H9 (cell line): ENCODE data around the gene SLC25A43. TPM values are rescaled to one million over a fixed set of nuclear protein-coding genes. Genes with fewer than 3 reads are reported as not detected.

Experiments
- DNase-seq: peaks from one replicate; pipeline ENCODE4 v3.0.0-alpha.2; 2017
- H2AFZ ChIP-seq: one replicate; pipeline ENCODE4 v1.6.1; 2013; ENCODE audit warnings: mild to moderate bottlenecking, low read length, control low read depth, moderate library complexity
- H2AK5ac ChIP-seq: 2 replicates; pipeline ENCODE4 v1.6.1; 2013; ENCODE audit warnings: low read length, control low read depth, mixed read lengths; ENCODE audit not compliant: insufficient read length
- H2BK120ac ChIP-seq: one replicate; pipeline ENCODE4 v1.6.1; 2013; ENCODE audit warnings: low read depth, mild to moderate bottlenecking, low read length, control low read depth, inconsistent platforms; ENCODE audit not compliant: poor library complexity, severe bottlenecking
- H2BK12ac ChIP-seq: 2 replicates; pipeline ENCODE4 v1.6.1; 2013; ENCODE audit warnings: low read length, control low read depth, mixed read lengths, low read depth; ENCODE audit not compliant: insufficient read length
- H2BK15ac ChIP-seq: 2 replicates; pipeline ENCODE4 v1.6.1; 2013; ENCODE audit warnings: low read depth, low read length, control low read depth
- H2BK20ac ChIP-seq: one replicate; pipeline ENCODE4 v1.6.1; 2013; ENCODE audit warnings: low read depth, mild to moderate bottlenecking, low read length, control low read depth, inconsistent platforms; ENCODE audit not compliant: poor library complexity, severe bottlenecking
- H2BK5ac ChIP-seq: 2 replicates; pipeline ENCODE4 v1.6.1; 2013; ENCODE audit warnings: low read length, control low read depth, mixed read lengths; ENCODE audit not compliant: insufficient read length
- H3K14ac ChIP-seq: 2 replicates; pipeline ENCODE4 v1.6.1; 2013; ENCODE audit warnings: low read length, control low read depth; ENCODE audit not compliant: insufficient read depth
- H3K18ac ChIP-seq: 2 replicates; pipeline ENCODE4 v1.6.1; 2013; ENCODE audit warnings: low read depth, mild to moderate bottlenecking, mixed read lengths, low read length, control low read depth; ENCODE audit not compliant: insufficient read length
- H3K23ac ChIP-seq: 2 replicates; pipeline ENCODE4 v1.6.1; 2013; ENCODE audit warnings: low read length, control low read depth, mixed read lengths, low read depth; ENCODE audit not compliant: insufficient read length
- H3K23me2 ChIP-seq: 2 replicates; pipeline ENCODE4 v1.6.1; 2013; ENCODE audit warnings: low read depth, mild to moderate bottlenecking, mixed read lengths, low read length, control low read depth; ENCODE audit not compliant: insufficient read length, poor library complexity, severe bottlenecking
- H3K27ac ChIP-seq: 2 replicates; pipeline ENCODE4 v1.5.1; 2013; ENCODE audit warnings: low read length, control low read depth, mixed read lengths, low read depth; ENCODE audit not compliant: insufficient read length
- H3K27me3 ChIP-seq: 2 replicates; pipeline ENCODE4 v1.6.1; 2013; ENCODE audit warnings: low read length, control low read depth, inconsistent platforms; ENCODE audit not compliant: insufficient read depth
- H3K4ac ChIP-seq: 2 replicates; pipeline ENCODE4 v1.6.1; 2013; ENCODE audit warnings: low read depth, mild to moderate bottlenecking, control low read depth, inconsistent platforms, low read length, moderate library complexity
- H3K4me1 ChIP-seq: 2 replicates; pipeline ENCODE4 v1.6.1; 2013; ENCODE audit warnings: low read length, control low read depth, inconsistent platforms; ENCODE audit not compliant: insufficient read depth
- H3K4me2 ChIP-seq: 2 replicates; pipeline ENCODE4 v1.6.1; 2013; ENCODE audit warnings: low read length, control low read depth, mixed read lengths; ENCODE audit not compliant: insufficient read length, insufficient read depth
- H3K56ac ChIP-seq: 2 replicates; pipeline ENCODE4 v1.6.1; 2013; ENCODE audit warnings: low read depth, mild to moderate bottlenecking, mixed read lengths, low read length, control low read depth; ENCODE audit not compliant: insufficient read length
- H3K79me1 ChIP-seq: 2 replicates; pipeline ENCODE4 v1.6.1; 2013; ENCODE audit warnings: low read depth, mild to moderate bottlenecking, moderate library complexity, low read length, control low read depth, inconsistent platforms; ENCODE audit not compliant: insufficient read depth, poor library complexity, severe bottlenecking
- H3K79me2 ChIP-seq: 2 replicates; pipeline ENCODE4 v1.6.1; 2013; ENCODE audit warnings: low read length, control low read depth, inconsistent platforms; ENCODE audit not compliant: insufficient read depth
- H3K9ac ChIP-seq: 2 replicates; pipeline ENCODE4 v1.6.1; 2013; ENCODE audit warnings: low read length, control low read depth, mixed read lengths; ENCODE audit not compliant: insufficient read length; ENCODE audit errors: extremely low read depth
- H3K9me3 ChIP-seq: one replicate; pipeline ENCODE4 v1.6.1; 2013; ENCODE audit warnings: low read depth, low read length, inconsistent platforms; ENCODE audit not compliant: control insufficient read depth
- H3T11ph ChIP-seq: one replicate; pipeline ENCODE4 v1.6.1; 2013; ENCODE audit warnings: mild to moderate bottlenecking, low read length, control low read depth, inconsistent platforms
- H4K20me1 ChIP-seq: one replicate; pipeline ENCODE4 v1.6.1; 2013; ENCODE audit not compliant: control insufficient read depth, insufficient read length, insufficient read depth
- H4K5ac ChIP-seq: 2 replicates; pipeline ENCODE4 v1.6.1; 2013; ENCODE audit warnings: low read depth, mild to moderate bottlenecking, mixed read lengths, low read length, control low read depth; ENCODE audit not compliant: insufficient read length
- H4K8ac ChIP-seq: replicated peaks from 2 replicates; pipeline ENCODE4 v1.6.1; 2013; ENCODE audit warnings: low read length, control low read depth, mixed read lengths, low read depth; ENCODE audit not compliant: insufficient read length
- H4K91ac ChIP-seq: 2 replicates; pipeline ENCODE4 v1.6.1; 2013; ENCODE audit warnings: low read depth, mild to moderate bottlenecking, moderate library complexity, mixed read lengths, low read length, control low read depth; ENCODE audit not compliant: insufficient read length
- H3K27ac Mint-ChIP-seq, 3 experiments: 2 replicates in 2 of 3; 3 replicates in 1 of 3; pipeline ENCODE4 v1.8.0; 2020 to 2021; ENCODE audit warnings: mixed read lengths in 3 of 3, mild to moderate bottlenecking in 1 of 3, moderate library complexity in 1 of 3
- H3K27me3 Mint-ChIP-seq: 2 replicates; pipeline ENCODE4 v1.8.0; 2021; ENCODE audit warnings: low read depth, mild to moderate bottlenecking, moderate library complexity, mixed read lengths
- H3K36me3 Mint-ChIP-seq, 3 experiments: 2 replicates in 2 of 3; 3 replicates in 1 of 3; pipeline ENCODE4 v1.8.0; 2020 to 2021; ENCODE audit warnings: low read depth in 3 of 3, mixed read lengths in 3 of 3; ENCODE audit not compliant: insufficient read depth in 1 of 3
- H3K4me1 Mint-ChIP-seq, 2 experiments: 2 replicates each; pipeline ENCODE4 v1.8.0; 2020; ENCODE audit warnings: mixed read lengths in 2 of 2
- H3K4me3 Mint-ChIP-seq, 2 experiments: 2 replicates in 1 of 2; 3 replicates in 1 of 2; pipeline ENCODE4 v1.8.0; 2020 to 2021; ENCODE audit warnings: mild to moderate bottlenecking in 2 of 2, mixed read lengths in 2 of 2, moderate library complexity in 1 of 2
- H3K9me3 Mint-ChIP-seq, 2 experiments: 2 replicates in 1 of 2; 3 replicates in 1 of 2; pipeline ENCODE4 v1.8.0; 2020; ENCODE audit warnings: mild to moderate bottlenecking in 2 of 2, mixed read lengths in 2 of 2, moderate library complexity in 1 of 2
- WGBS: extraction: QIAGEN DNeasy Blood & Tissue Kit; methylation state at CpG from one replicate; pipeline ENCODE4 v1.1.7; 2013; ENCODE audit warnings: missing lambda C conversion rate, low lambda C conversion rate, mixed read lengths; ENCODE audit not compliant: insufficient read length; ENCODE audit errors: extremely low coverage; 5-methylcytosine and 5-hydroxymethylcytosine counted together
- total RNA-seq: library from RNA; stranded (reverse); gene quantifications from 2 replicates; pipeline ENCODE4 v1.2.1, GENCODE V29; 2021
- TF ChIP-seq, protein P1 (sequence below): fragments of 200-600 bp; sonication (generic); conservative IDR thresholded peaks from 3 replicates; pipeline ENCODE4 v1.8.0; 2021; ENCODE audit warnings: antibody characterized with exemption, mild to moderate bottlenecking

SLC25A43 gene
- total RNA-seq, 1 experiment from 2014 or later = 3.7 TPM

DNA sequence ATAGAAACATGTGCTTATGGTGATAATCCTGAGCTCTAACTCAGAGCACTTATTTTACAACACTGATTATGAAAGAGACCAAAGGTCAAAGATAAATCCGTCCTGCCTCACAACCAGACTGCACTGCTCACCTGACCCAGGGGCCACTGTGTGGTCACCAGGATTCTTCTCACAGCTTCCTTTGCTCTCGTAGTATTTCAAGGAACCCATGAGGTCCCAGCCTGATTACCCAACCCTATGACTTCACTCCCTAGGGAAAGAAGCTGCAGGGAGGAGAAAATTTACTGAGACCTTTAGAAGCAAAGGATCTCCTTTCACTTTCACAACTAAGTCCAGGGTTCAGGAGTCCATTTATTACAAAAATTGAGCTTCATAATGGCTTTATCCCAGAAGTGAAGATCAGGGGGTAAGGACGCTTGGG, 78.7 kb downstream of the SLC25A43 start:
- Histone ChIP-seq H2BK20ac (no peak overlapping the region), H3K56ac (no peak overlapping the region), H4K20me1 (no peaks in the 10 kb centered on the region), H3K23me2 (peaks cover 2% of the 10 kb centered on the region), H4K8ac (no peak overlapping the region), H2BK12ac (no peak overlapping the region), H2AFZ (no peak overlapping the region), H3K27ac (no peak overlapping the region), H4K5ac (no peak overlapping the region), H3K4me2 (no peak overlapping the region), H3K4me1 (no peaks in the 10 kb centered on the region), H3K4ac (no peak overlapping the region), H2BK5ac (no peak overlapping the region), H3K18ac (no peak overlapping the region), H3K9ac (no peak overlapping the region), H3K79me2 (no peaks in the 10 kb centered on the region), H2BK15ac (no peak overlapping the region), H3T11ph (no peak overlapping the region), H2BK120ac (no peak overlapping the region), H2AK5ac (no peak overlapping the region), H3K79me1 (no peaks in the 10 kb centered on the region), H3K14ac (no peak overlapping the region), H3K9me3 (peaks cover 20% of the 10 kb centered on the region), H3K23ac (no peak overlapping the region), H4K91ac (no peak overlapping the region), H3K27me3 (no peaks in the 10 kb centered on the region)
- H3K27ac Mint-ChIP-seq = no peak overlapping the region
- peaks cover 13% of the 10 kb centered on the region for H3K27me3 Mint-ChIP-seq
- peaks cover 0 to 5% (median 0%) of the 10 kb centered on the region in 3 experiments; a peak in 1 of 7 replicates for H3K36me3 Mint-ChIP-seq
- H3K9me3 Mint-ChIP-seq = peaks cover 58 to 62% of the 10 kb centered on the region in 2 experiments
- no peak overlapping the region for H3K4me3 Mint-ChIP-seq
- 0 out of 4 replicates have a peak, but pooled peaks cover 0 to 2% of the 10 kb centered on the region in 2 experiments for H3K4me1 Mint-ChIP-seq
- no CpG with 5 or more reads among the region's 3 CpGs for WGBS
- TF ChIP-seq, protein P1, sequence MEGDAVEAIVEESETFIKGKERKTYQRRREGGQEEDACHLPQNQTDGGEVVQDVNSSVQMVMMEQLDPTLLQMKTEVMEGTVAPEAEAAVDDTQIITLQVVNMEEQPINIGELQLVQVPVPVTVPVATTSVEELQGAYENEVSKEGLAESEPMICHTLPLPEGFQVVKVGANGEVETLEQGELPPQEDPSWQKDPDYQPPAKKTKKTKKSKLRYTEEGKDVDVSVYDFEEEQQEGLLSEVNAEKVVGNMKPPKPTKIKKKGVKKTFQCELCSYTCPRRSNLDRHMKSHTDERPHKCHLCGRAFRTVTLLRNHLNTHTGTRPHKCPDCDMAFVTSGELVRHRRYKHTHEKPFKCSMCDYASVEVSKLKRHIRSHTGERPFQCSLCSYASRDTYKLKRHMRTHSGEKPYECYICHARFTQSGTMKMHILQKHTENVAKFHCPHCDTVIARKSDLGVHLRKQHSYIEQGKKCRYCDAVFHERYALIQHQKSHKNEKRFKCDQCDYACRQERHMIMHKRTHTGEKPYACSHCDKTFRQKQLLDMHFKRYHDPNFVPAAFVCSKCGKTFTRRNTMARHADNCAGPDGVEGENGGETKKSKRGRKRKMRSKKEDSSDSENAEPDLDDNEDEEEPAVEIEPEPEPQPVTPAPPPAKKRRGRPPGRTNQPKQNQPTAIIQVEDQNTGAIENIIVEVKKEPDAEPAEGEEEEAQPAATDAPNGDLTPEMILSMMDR = no peak
- no peak for DNase-seq
